ENCODE results near the gene FBXW7. TPM values are rescaled to one million over a fixed set of nuclear protein-coding genes. Genes with fewer than 3 reads are reported as not detected.

FBXW7 gene
- total RNA-seq, 6 experiments from 2014 or later: 12.9 to 25.5 (median 17.6) TPM

- no peaks in the 10 kb centered on the region for H3K36me3 ChIP-seq
- no peak overlapping the region for H3K4me3 ChIP-seq
- H3K9me3 ChIP-seq: no peaks in the 10 kb centered on the region
- DNase-seq (no peak), ATAC-seq (no peak)
- H3K27ac ChIP-seq: no peak overlapping the region
- no peaks in the 10 kb centered on the region for H3K4me1 ChIP-seq
- TF ChIP-seq POLR2A (IDR thresholded peaks at IDR 0.05): no peak
- intact Hi-C loops (cut with DNase I): no loop called here
- 80% methylated on average over 6 of the region's 6 CpGs for WGBS (ENCODE audit: insufficient coverage, low coverage, low lambda C conversion rate, missing lambda C conversion rate)
- no peaks in the 10 kb centered on the region for H3K27me3 ChIP-seq
Observed at GRCh38 chr4:152565333-152565732, 29.4 kb upstream of the FBXW7 start.

GRCh38 chr4:152564336-152564735 is 28.4 kb upstream of the FBXW7 start:
- no peaks in the 10 kb centered on the region for H3K27me3 ChIP-seq
- DNase-seq: no peak
- H3K4me3 ChIP-seq: no peak overlapping the region
- no peak for ATAC-seq
- 89% methylated on average over 3 of the region's 3 CpGs for WGBS (ENCODE audit: insufficient coverage, low coverage, low lambda C conversion rate, missing lambda C conversion rate)
- no peaks in the 10 kb centered on the region for H3K4me1 ChIP-seq
- H3K27ac ChIP-seq: no peak overlapping the region
- no peaks in the 10 kb centered on the region for H3K9me3 ChIP-seq
- no peak for TF ChIP-seq CTCF (IDR thresholded peaks at IDR 0.05)
- no peak for TF ChIP-seq POLR2A (IDR thresholded peaks at IDR 0.05)
- H3K36me3 ChIP-seq: no peaks in the 10 kb centered on the region
- intact Hi-C loops (cut with DNase I): no loop called here

GRCh38 chr4:152563209-152563608 is 27.3 kb upstream of the FBXW7 start:
- H3K27ac ChIP-seq: no peak overlapping the region
- WGBS (ENCODE audit: insufficient coverage, low coverage, low lambda C conversion rate, missing lambda C conversion rate): 50% methylated on average over 1 of the region's 2 CpGs
- H3K4me1 ChIP-seq: no peaks in the 10 kb centered on the region
- no peaks in the 10 kb centered on the region for H3K36me3 ChIP-seq
- H3K27me3 ChIP-seq: no peaks in the 10 kb centered on the region
- intact Hi-C loops (cut with DNase I): no loop called here
- DNase-seq: no peak
- no peak for TF ChIP-seq POLR2A (IDR thresholded peaks at IDR 0.05)
- TF ChIP-seq CTCF (IDR thresholded peaks at IDR 0.05): no peak
- no peak for ATAC-seq
- H3K9me3 ChIP-seq: no peaks in the 10 kb centered on the region
- no peak overlapping the region for H3K4me3 ChIP-seq

- Histone ChIP-seq H3K4me1 (no peaks in the 10 kb centered on the region), H3K4me3 (no peak overlapping the region), H3K36me3 (no peaks in the 10 kb centered on the region), H3K9me3 (no peaks in the 10 kb centered on the region), H3K27ac (no peak overlapping the region), H3K27me3 (no peaks in the 10 kb centered on the region)
- no peak for ATAC-seq
- 68% methylated on average over 3 of the region's 3 CpGs for WGBS (ENCODE audit: insufficient coverage, low coverage, low lambda C conversion rate, missing lambda C conversion rate)
- no peak for DNase-seq
- no peak for TF ChIP-seq CTCF (IDR thresholded peaks at IDR 0.05)
- TF ChIP-seq POLR2A (IDR thresholded peaks at IDR 0.05): no peak
- intact Hi-C loops (cut with DNase I): no loop called here
Observed at GRCh38 chr4:152559641-152560040, 23.7 kb upstream of the FBXW7 start.

- Histone ChIP-seq H3K4me3 (no peak overlapping the region), H3K27ac (no peak overlapping the region), H3K27me3 (no peaks in the 10 kb centered on the region), H3K36me3 (no peaks in the 10 kb centered on the region), H3K9me3 (no peaks in the 10 kb centered on the region), H3K4me1 (no peaks in the 10 kb centered on the region)
- intact Hi-C loops (cut with DNase I): no loop called here
- TF ChIP-seq POLR2A (IDR thresholded peaks at IDR 0.05): no peak
- no peak for TF ChIP-seq CTCF (IDR thresholded peaks at IDR 0.05)
- ATAC-seq (no peak), DNase-seq (no peak)
- 11% methylated on average over 1 of the region's 1 CpG for WGBS (ENCODE audit: insufficient coverage, low coverage, low lambda C conversion rate, missing lambda C conversion rate)
Observed at GRCh38 chr4:152558396-152558795, 22.5 kb upstream of the FBXW7 start.
